Measurements from ENCODE around the gene PI16.

Gene PI16

DNA sequence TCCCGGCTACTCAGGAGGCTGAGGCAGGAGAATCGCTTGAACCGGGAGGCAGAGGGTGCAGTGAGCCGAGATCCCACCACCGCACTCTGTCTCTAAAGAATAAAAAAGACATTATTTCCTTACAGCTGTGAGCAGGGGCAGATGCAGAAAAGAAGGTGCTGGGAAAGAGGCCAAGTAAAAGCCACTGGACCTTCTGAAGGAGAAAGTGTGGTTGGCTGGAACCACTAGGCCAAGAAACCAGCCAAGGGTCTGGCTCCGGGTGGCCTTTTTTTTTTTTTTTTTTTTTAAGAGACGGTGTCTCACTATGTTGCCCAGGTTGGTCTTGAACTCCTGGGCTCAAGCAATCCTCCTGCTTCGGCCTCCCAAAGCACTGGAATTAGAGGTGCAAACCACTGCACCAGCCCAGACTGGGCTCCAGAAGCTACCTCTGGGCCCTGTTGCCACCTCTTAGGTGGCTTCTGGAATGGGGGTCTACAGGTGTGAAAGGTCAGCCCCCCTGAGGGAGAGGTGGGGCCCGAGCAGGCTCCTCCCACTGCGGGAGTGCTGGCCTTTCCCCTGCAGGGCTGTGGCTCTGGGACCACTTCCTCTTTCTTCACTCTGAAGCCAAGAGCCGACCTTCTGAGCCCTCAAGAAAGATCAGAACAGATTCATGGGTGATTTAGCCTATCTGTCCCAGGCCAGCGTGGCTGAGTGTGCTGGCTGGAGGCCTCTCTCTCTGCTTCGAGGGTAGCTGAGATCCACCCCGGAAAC lies 50.7 kb downstream of the PI16 start, which contains the start of gene FGD2:
Gene FGD2, plus strand, starts transcription at position 595 of the 750 bp plus-strand sequence. CDS start 163 bp downstream, outside the sequence.
- no peak for DNase-seq

DNA sequence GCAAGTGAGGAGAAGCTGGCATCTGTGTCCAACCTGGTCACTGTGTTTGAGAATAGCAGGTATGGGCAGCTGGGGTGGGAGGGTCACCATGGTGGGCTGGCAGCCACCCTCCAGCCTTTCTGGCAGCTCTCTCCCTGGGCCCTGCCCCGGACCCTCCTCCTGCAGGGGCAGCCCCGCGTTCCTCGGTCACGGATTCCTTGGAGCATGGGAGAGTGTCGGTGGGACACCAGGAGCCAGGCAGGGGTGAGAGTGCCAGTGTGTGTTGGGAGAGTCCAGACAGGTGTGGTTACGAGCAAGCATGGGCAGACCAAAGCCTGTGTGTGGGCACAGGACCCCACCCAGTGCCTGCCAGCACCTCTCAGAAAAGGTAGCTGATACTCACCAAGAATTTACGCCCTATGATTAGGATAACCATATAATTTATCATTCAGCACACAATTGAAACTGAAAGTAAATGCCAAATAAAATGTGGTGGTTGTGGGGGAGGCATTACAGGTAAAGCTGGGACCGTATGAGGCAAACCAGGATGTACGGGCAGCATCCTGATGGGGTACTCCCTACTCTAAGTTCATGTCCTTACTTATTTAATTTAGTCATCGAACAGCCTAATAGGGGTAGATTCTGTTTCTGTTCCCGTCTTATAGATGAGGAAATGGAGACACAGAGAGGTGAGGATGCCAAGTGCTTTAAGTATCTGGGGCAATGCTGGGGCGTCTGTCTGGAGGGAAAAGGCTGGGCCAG lies 51.5 kb downstream of the PI16 start:
- DNase-seq: no peak

DNA sequence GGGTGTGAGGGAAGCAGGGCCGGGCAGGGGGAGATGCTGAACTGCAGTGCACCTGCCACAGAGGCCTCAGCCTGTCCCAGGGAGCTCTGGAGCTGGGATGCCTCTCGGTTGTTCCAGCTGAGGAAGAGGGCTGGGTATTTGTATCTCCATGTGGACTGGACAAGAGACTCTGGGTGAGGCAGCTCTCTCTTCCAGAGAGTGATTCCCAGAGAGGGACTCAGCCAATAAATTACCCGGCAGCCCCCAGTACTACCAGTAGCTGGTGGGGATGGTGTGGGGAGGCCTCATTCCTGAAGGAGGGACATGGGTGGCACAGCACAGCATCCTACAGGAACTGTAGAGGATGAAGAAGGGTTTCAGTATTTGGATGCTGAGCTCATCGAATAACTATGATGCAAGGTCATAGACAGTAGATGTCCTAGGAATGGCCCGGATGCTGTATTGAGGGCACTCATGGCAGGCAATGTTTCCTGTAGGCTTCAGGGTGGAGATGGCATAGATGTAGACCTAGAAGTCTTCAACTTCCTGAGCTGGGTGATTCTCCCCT lies 52.3 kb downstream of the PI16 start:
- DNase-seq: no peak

DNA sequence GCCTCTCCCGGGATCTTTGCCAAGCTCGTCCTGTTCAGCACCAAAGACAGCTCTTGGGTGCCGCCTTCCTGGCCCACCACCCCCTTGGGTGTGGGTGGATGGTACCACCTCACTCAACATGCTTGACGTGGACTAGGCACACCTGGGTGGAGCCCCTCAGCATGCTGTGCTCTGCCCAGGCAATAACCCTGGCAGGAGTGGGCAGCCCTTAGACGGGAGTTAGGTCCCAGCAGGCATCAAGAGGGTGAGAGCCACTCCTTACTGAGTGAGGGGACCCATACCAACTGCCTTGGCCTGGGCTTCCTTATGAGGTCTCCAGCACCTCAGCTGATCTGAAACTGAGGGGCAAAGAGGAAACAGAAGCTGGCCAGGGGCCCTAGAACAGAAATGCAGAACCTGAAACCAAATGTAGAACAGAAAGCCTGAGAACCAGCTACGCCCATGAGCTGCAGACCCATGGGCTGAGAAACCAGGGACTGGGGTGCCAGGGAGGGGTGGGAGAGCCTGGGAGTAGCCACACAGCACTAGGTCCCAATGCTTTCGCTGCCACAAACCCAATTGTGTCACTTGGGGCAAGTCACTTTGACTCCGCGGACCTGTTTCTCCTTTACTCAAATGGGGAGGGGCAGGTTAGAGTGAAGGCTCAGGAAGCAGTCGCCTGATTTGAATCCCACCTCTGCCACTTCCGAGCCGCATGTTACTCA lies 53.0 kb downstream of the PI16 start:
- DNase-seq: no peak

DNA sequence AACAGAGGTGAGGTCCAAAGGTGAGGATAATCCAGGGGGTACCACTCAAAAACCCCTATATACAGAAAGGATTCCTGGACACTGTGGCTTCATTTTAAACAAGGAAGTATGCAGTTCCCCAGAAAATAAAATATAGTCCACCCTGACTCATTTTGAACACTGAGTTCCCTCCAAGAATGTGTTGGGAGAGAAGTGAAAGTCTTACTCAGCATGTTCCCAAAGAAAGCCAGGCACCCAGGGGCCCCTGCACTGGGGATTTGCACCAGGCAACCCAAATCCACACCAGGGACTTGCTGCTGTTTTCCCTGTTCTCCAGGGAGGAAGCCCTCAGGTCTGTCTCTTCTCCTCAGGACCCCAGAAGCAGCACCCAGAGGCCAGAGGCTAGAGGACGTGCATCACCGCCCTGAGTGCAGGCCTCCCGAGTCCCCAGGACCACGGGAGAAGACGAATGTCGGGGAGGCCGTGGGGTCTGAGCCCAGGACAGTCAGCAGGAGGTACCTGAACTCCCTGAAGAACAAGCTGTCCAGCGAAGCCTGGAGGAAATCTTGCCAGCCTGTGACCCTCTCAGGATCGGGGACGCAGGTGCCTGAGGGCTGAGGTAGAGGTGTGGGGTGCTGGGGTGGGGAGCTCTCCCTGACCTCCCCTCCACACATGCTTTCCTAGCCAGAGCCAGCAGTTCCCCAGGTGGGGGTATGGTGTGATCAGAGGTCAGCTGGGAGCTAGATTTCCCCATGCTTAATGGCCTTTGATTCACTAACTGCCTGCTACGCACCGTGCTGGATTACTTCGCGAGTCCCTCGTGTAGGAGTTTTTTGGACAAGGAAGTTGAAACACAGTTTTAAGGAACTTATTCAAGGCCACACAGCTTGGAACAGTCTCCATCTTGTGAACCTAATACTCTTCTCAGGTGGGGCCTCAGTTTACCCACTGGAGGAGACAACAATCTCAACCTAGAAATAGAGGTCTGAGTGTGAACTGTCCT lies 54.2 kb downstream of the PI16 start:
- DNase-seq: no peak

DNA sequence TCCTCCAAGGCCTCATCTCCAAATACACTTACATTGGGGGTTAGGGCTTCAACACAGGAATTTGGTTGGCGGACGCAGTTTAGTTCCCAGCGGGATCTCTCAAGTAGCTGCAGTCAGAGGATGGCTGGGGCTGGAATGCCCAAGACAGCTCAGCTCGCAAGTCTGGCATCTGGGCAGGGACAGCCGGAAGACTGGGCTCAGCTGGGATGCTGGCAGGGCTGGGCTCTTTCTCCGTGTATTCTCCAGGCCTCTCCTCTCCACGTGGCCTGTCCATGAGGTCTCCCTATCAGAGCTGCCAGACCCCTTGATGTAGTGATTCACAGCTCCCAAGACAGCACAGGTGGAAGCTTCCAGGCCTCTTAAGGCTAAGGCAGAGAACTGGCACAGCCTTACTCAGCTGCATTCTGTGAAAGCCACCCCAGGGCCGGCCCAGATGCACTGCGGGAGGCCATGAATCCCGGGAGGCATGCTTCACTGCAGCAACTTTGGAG lies 55.9 kb downstream of the PI16 start:
- no peak for DNase-seq

DNA sequence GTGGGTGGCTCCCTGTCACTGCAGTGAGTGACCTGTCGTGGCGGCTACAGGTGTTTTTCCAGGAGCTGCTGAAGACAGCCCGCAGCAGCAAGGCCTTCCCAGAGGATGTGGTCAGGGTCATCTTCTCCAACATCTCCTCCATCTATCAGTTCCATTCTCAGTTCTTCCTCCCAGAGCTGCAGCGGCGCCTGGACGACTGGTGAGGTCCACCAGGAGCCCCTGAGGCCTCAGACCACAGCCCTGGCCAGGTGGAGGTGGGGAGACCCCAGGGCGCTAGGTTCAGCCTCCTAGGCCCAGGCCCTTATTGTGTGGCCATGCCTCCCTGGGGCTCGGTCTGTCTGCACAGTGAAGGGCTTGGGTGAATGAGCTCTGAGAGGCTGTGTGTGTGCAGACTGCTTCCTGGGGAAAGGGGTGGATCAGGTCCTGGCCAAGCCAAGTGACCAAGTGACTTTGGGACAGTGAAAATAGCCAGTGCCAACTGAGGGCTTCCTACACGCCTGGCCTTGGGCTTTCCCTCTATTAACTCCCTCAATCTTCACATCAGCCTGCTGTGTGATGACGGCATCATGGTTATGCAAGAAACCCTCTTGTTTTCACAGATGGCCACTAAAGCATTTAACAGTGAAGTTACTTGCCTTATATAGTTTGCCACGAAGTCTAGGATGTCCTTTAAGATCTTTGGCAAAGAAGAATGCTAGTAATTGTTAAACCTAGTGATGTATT lies 57.3 kb downstream of the PI16 start:
- DNase-seq: no peak

DNA sequence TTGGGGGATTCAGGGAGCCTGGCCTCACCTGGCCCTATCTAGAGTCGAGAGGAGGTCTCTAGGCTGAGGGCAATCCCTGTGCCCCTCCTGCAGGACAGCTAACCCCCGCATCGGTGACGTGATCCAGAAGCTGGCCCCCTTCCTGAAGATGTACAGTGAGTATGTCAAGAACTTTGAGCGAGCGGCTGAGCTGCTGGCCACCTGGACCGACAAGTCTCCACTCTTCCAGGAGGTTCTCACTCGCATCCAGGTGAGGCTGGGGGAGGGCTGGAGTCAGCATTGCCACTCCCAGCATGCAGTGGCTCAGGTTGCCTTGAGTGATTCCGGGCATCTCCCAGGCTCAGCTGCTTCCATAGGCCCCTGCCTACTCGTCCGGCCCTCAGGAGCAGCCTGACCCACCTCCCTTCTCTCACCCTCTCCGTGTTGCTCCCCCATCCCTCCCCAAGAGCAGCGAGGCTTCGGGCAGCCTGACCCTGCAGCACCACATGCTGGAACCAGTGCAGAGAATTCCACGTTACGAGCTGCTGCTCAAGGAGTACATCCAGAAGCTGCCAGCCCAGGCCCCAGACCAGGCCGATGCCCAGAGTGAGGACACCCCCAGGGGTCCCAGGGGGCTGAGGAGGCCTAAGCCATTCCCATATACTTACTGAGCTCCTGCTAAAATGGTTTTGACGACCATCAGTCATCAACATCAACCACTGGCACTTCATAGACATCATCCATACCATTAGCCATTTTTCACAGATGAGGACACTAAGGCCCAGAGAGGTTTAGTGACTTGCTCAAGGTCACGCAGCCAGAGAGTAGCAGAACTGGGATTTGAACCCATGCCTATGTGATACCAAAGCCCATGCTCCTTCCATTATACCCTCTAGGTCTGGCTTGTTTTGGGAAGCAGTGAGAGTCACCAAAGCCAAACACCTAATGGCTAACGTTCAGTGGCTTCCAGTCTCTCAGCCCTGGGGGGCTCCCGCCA lies 59.3 kb downstream of the PI16 start:
- DNase-seq: no peak

All from activated CD4-positive, CD25-positive, alpha-beta regulatory T cell treated with anti-CD3 and anti-CD28 coated beads, Interleukin-2, amount 50 U/mL, for 72 hours (primary cell).